Activated T-helper 17 cell treated with anti-CD3 and anti-CD28 coated beads, Interleukin-2, amount 50 U/mL, for 72 hours (primary cell): ENCODE measurements around the gene SNRK. TPM values are rescaled to one million over a fixed set of nuclear protein-coding genes. Genes with fewer than 3 reads are reported as not detected.
A peak's percentile ranks its signal among the peaks of the same experiment; 100 is the strongest.

Experiments used
- ATAC-seq: fragments of 150-1000 bp; cut with Tn5 transposase; replicated peaks from 2 replicates; pipeline ENCODE4 v1.10.0; 2021; ENCODE audit warnings: mild to moderate bottlenecking, moderate library complexity
- H3K27ac Mint-ChIP-seq: one replicate; pipeline ENCODE4 v1.8.0; 2022; ENCODE audit warnings: mixed read lengths
- H3K27me3 Mint-ChIP-seq: one replicate; pipeline ENCODE4 v1.8.0; 2022; ENCODE audit warnings: mixed read lengths
- H3K36me3 Mint-ChIP-seq: one replicate; pipeline ENCODE4 v1.8.0; 2022; ENCODE audit warnings: low read depth, mild to moderate bottlenecking, mixed read lengths
- H3K4me1 Mint-ChIP-seq: one replicate; pipeline ENCODE4 v1.8.0; 2022; ENCODE audit warnings: mixed read lengths
- H3K4me3 Mint-ChIP-seq: one replicate; pipeline ENCODE4 v1.8.0; 2022; ENCODE audit warnings: mild to moderate bottlenecking, mixed read lengths
- H3K9me3 Mint-ChIP-seq: one replicate; pipeline ENCODE4 v1.8.0; 2022; ENCODE audit warnings: mixed read lengths
- total RNA-seq, 2 donors: library from RNA; stranded (reverse); gene quantifications; one replicate each; pipeline ENCODE4 v1.2.3, GENCODE V29; 2022

SNRK gene
- total RNA-seq, 2 donors from 2014 or later = 25.7 to 25.8 TPM

- H3K4me3 Mint-ChIP-seq = peak overlapping the region; percentile 90
- H3K36me3 Mint-ChIP-seq = peaks cover 25% of the 10 kb centered on the region
- peak overlapping the region; percentile 87 for H3K27ac Mint-ChIP-seq
- no peaks in the 10 kb centered on the region for H3K27me3 Mint-ChIP-seq
- no peaks in the 10 kb centered on the region for H3K9me3 Mint-ChIP-seq
- peaks cover 30% of the 10 kb centered on the region for H3K4me1 Mint-ChIP-seq
- ATAC-seq = peak; percentile 16
Observed at GRCh38 chr3:43286841-43287499, 630 bp downstream of the SNRK start.

GRCh38 chr3:43287500-43287873 is 1.1 kb downstream of the SNRK start:
- Mint-ChIP-seq H3K36me3 (peaks cover 25% of the 10 kb centered on the region), H3K9me3 (no peaks in the 10 kb centered on the region)
- ATAC-seq = no peak

DNA sequence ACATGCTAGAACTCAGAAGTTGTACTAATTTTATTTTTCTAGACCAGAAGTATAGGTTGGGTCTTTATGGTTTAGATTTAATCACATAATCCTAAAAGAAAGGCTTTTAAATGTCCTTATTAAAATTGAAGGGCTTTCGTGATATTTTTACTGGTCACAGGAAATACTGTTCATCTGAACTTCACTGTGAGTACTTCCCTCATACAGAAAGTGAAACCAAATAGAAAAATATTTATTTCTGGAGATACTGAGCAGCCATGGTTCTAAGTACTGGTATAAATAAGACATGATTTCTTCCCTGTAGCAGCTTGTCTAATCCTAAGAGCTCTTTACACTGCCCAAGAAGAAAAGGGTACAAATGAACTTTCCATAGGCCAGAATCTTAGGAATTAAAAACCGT is 2.0 kb downstream of the SNRK start:
- Mint-ChIP-seq H3K36me3 (peaks cover 32% of the 10 kb centered on the region), H3K4me3 (peak overlapping the region; percentile 90), H3K9me3 (no peaks in the 10 kb centered on the region), H3K27me3 (no peaks in the 10 kb centered on the region), H3K27ac (peak overlapping the region; percentile 87), H3K4me1 (peaks cover 40% of the 10 kb centered on the region)
- peak; percentile 34 for ATAC-seq

More at GRCh38 chr3:43287500-43287873, 1.1 kb downstream of the SNRK start:
- Mint-ChIP-seq H3K27me3 (no peaks in the 10 kb centered on the region), H3K27ac (peak overlapping the region; percentile 87), H3K4me3 (peak overlapping the region; percentile 90), H3K4me1 (peaks cover 32% of the 10 kb centered on the region)

DNA sequence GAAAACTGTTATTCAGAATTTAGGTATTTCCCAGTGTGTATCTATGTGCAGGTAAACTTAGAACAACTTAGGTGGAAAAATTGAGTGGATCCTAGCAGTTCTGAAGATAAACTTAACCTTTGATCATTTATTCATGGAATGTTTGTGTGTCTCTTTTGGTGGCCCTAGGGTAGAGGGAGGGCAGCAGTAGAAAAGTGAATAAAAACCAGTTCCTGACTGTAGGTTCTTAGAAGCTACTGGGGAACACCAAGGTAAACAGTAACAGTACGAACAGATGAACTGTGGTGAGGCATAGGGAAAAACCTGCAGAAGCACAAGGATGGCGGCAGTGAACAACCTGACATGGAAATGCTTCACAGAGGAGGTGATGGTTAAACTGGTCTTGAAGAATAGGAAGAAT is 2.5 kb downstream of the SNRK start:
- Mint-ChIP-seq H3K27ac (peak overlapping the region; percentile 87), H3K4me1 (peaks cover 40% of the 10 kb centered on the region), H3K27me3 (no peaks in the 10 kb centered on the region), H3K9me3 (no peaks in the 10 kb centered on the region), H3K36me3 (peaks cover 32% of the 10 kb centered on the region), H3K4me3 (peak overlapping the region; percentile 90)
- ATAC-seq = peak; percentile 9

DNA sequence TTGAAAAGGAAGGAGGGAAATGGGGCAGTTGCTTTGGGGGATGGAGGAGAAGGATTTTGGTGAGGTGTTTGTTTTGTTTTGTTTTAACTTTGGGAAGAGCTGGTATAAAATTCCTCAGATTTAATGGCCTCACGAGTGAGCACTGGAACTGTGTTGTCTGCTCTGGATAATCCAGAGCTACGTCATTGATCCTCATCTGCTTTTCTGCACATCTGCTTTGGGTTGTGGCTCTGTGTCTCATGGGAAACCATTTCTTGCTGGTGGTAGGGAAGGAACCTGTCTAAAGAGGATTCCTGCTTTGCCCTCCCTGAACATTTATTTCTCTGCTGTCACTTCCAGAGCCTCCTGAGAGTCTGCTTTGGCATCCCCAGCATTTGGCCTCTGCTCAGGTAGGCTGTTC is 3.1 kb downstream of the SNRK start:
- no peak for ATAC-seq
- no peaks in the 10 kb centered on the region for H3K9me3 Mint-ChIP-seq
- peak overlapping the region; percentile 90 for H3K4me3 Mint-ChIP-seq
- H3K4me1 Mint-ChIP-seq = peaks cover 40% of the 10 kb centered on the region
- H3K36me3 Mint-ChIP-seq = peaks cover 32% of the 10 kb centered on the region
- H3K27ac Mint-ChIP-seq = peak overlapping the region; percentile 87
- no peaks in the 10 kb centered on the region for H3K27me3 Mint-ChIP-seq

- Mint-ChIP-seq H3K27ac (peak overlapping the region; percentile 87), H3K4me1 (peaks cover 40% of the 10 kb centered on the region), H3K36me3 (peaks cover 32% of the 10 kb centered on the region), H3K9me3 (no peaks in the 10 kb centered on the region), H3K4me3 (peak overlapping the region; percentile 90), H3K27me3 (no peaks in the 10 kb centered on the region)
- ATAC-seq = no peak
Observed at GRCh38 chr3:43289841-43290470, 3.6 kb downstream of the SNRK start.

GRCh38 chr3:43290956-43291355 is 4.6 kb downstream of the SNRK start:
- H3K9me3 Mint-ChIP-seq = no peaks in the 10 kb centered on the region
- peak overlapping the region; percentile 90 for H3K4me3 Mint-ChIP-seq
- peaks cover 40% of the 10 kb centered on the region for H3K4me1 Mint-ChIP-seq
- H3K27ac Mint-ChIP-seq = peak overlapping the region; percentile 87
- H3K36me3 Mint-ChIP-seq = peaks cover 32% of the 10 kb centered on the region
- H3K27me3 Mint-ChIP-seq = no peaks in the 10 kb centered on the region
- no peak for ATAC-seq

DNA sequence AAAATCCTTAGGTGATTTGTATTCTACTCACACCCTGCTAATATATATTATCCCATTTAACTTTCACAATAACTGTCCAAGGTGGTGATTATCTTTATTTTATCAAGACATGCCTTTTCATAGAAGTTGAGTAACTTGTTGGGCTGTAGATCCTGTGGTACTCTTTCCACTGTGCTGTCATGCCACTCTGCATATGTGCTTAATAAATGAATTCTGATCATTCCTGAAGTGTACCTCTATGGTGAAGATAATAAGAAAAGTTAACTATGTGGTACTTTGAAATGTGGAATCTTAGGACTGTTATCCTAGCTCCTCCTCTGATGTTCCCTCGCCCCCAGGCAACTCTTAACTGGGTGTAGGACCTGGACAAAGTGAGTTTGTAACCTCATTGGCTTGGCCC is 5.2 kb downstream of the SNRK start:
- ATAC-seq = no peak
- H3K4me3 Mint-ChIP-seq = peak overlapping the region; percentile 90
- H3K27me3 Mint-ChIP-seq = no peaks in the 10 kb centered on the region
- H3K27ac Mint-ChIP-seq = peak overlapping the region; percentile 87
- no peaks in the 10 kb centered on the region for H3K9me3 Mint-ChIP-seq
- peaks cover 42% of the 10 kb centered on the region for H3K4me1 Mint-ChIP-seq
- H3K36me3 Mint-ChIP-seq = peaks cover 32% of the 10 kb centered on the region

DNA sequence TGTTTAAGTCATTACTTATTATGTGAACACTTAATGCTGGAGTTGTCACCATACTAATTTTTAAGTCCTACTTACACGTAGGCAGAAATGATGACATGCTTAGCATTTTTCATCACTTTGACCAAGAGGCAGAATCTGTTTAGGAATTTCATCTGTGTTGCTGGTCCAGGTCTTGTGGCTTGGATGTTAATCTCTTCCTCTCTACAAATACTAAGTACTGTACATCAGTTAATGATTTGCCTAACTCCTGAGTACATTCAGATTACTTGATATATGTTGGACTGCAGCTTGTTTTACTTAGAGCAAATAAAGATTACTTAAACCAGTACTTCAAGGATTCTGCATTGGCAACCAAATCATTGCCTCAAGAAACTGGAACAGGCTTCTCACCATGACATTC is 8.6 kb downstream of the SNRK start:
- Mint-ChIP-seq H3K27ac (peak overlapping the region; percentile 88), H3K9me3 (no peaks in the 10 kb centered on the region), H3K36me3 (peaks cover 24% of the 10 kb centered on the region), H3K27me3 (no peaks in the 10 kb centered on the region), H3K4me1 (peaks cover 56% of the 10 kb centered on the region), H3K4me3 (peak overlapping the region; percentile 87)
- ATAC-seq = no peak

DNA sequence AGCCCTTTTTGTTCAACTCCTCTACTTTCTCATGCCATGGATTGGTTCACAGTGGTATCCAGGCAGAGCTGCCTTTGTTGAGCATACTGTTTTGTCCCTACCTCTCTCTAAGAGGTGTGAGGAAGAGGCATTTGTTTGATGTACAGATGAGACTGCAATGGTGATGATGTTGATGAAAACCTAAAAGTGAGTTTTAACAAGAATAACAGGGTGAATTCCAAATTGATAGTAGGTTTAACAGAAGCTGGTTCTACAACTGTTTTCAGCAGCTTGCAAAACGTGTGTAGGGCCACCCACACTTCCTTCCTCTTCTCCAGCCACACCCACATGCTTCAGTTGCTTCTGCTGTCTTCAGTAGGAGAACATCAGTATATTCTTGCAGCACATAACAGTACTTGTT is 10.2 kb downstream of the SNRK start:
- peaks cover 42% of the 10 kb centered on the region for H3K4me1 Mint-ChIP-seq
- peak; percentile 88 for ATAC-seq
- H3K9me3 Mint-ChIP-seq = no peaks in the 10 kb centered on the region
- peak overlapping the region; percentile 88 for H3K27ac Mint-ChIP-seq
- H3K4me3 Mint-ChIP-seq = peak overlapping the region; percentile 87
- no peaks in the 10 kb centered on the region for H3K27me3 Mint-ChIP-seq
- peaks cover 16% of the 10 kb centered on the region for H3K36me3 Mint-ChIP-seq

DNA sequence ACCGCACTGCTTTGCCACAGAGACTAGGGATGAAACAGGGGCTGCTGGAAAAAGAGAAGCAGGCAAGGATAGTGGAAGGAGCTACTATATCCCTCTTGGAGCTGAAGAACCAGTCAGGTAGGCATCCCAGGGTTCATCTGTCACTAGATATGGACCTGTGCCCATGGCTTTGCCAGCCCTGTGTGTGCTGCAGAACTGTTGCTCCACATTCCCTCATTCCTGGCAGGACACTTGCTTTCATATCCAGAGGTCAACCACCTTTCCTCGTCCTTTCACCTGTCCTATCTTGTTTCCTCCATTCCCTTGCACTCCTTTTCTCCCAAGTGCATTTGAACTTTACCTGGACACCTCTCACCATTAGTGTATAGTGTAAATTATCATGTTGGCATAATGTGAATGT is 12.0 kb downstream of the SNRK start:
- Mint-ChIP-seq H3K9me3 (no peaks in the 10 kb centered on the region), H3K4me3 (peak overlapping the region; percentile 87), H3K36me3 (peaks cover 24% of the 10 kb centered on the region), H3K4me1 (peaks cover 37% of the 10 kb centered on the region), H3K27me3 (no peaks in the 10 kb centered on the region), H3K27ac (peak overlapping the region; percentile 88)
- no peak for ATAC-seq

- Mint-ChIP-seq H3K27me3 (no peaks in the 10 kb centered on the region), H3K9me3 (no peaks in the 10 kb centered on the region), H3K36me3 (peaks cover 28% of the 10 kb centered on the region), H3K27ac (peak overlapping the region; percentile 88), H3K4me1 (peaks cover 39% of the 10 kb centered on the region), H3K4me3 (peak overlapping the region; percentile 87)
- ATAC-seq = no peak
Observed at GRCh38 chr3:43298761-43299160, 12.4 kb downstream of the SNRK start.

DNA sequence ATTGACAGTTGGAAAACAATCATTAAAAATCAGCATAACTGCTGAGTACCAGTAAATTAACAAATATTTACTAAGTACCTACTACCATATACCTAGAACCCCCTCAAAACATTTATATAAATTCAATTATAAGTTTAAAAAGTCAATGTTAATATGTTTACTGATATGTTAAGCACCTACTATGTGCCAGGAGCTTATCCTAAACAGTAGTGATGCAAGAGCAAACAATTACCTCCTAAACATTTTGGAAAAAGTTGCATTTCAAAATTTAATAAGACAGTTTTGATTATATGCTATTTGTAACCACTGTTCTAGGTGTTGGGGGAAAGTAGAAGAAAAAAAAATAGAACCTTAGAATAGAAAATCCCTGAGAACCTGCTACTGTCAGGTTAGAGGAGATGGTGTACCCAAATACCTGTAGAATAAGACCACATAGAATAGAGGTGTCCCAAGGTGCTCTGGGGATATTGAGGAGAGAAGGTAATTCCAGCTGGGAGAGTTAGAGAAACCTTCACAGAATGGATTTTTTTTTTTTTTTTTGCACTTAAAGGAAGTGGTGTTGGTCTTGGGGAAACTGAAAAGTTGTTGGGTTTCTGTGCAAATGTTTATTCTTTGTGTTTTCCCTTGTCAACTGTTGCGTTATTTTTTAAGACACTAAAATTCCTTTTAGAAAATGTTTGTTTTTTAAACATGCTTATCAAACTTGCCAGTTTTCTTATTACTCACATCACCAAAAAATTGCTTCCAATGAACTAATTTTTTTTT is 16.0 kb downstream of the SNRK start:
- Mint-ChIP-seq H3K36me3 (peaks cover 59% of the 10 kb centered on the region), H3K27me3 (no peaks in the 10 kb centered on the region), H3K4me3 (peak overlapping the region; percentile 14), H3K9me3 (no peaks in the 10 kb centered on the region), H3K4me1 (peaks cover 44% of the 10 kb centered on the region), H3K27ac (peak overlapping the region; percentile 6)
- no peak for ATAC-seq

DNA sequence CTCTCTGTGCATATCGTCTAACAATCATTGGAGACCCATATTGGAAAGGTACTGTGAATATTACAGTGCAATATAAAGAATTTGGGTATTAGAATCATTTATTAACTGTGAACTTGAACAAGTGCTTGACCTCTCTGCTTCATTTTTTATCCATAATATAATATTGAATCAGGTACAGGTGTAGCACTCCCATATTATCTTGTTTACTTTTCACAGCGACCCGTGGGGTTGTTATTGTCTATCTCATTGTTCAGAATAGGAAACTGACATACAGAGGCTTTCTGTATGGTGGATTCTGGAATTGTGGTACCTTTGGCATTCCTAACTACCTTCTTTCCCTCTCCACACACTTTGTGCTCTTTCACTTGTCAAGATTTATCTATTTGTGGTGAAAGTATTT is 17.8 kb downstream of the SNRK start:
- H3K4me1 Mint-ChIP-seq = peaks cover 46% of the 10 kb centered on the region
- H3K36me3 Mint-ChIP-seq = peaks cover 77% of the 10 kb centered on the region
- H3K9me3 Mint-ChIP-seq = no peaks in the 10 kb centered on the region
- no peaks in the 10 kb centered on the region for H3K27me3 Mint-ChIP-seq
- no peak overlapping the region for H3K4me3 Mint-ChIP-seq
- H3K27ac Mint-ChIP-seq = no peak overlapping the region
- ATAC-seq = no peak

GRCh38 chr3:43307226-43307625 is 20.9 kb downstream of the SNRK start:
- H3K4me1 Mint-ChIP-seq = peaks cover 54% of the 10 kb centered on the region
- H3K27me3 Mint-ChIP-seq = no peaks in the 10 kb centered on the region
- H3K9me3 Mint-ChIP-seq = no peaks in the 10 kb centered on the region
- no peak for ATAC-seq
- H3K27ac Mint-ChIP-seq = peak overlapping the region; percentile 63
- peak overlapping the region; percentile 56 for H3K4me3 Mint-ChIP-seq
- H3K36me3 Mint-ChIP-seq = peaks cover 96% of the 10 kb centered on the region
